ENCODE measurements around the gene DBP. TPM values are rescaled to one million over a fixed set of nuclear protein-coding genes. Genes with fewer than 3 reads are reported as not detected.

Gene DBP
- total and polyA plus RNA-seq, 2 experiments from 2014 or later: 3.7 to 5.9 TPM

- Histone ChIP-seq H3K4me2 (ENCODE audit: unreplicated experiment) (peak overlapping the region; percentile 57), H3K9ac (peak overlapping the region; percentile 51), H3K9me3 (ENCODE audit: low read depth) (no peaks in the 10 kb centered on the region), H3K27me3 (replicated peaks; ENCODE audit: insufficient read depth) (no peaks in the 10 kb centered on the region), H4K20me1 (ENCODE audit: insufficient read depth) (no peaks in the 10 kb centered on the region), H2AFZ (peak overlapping the region; percentile 68), H3K79me2 (ENCODE audit: insufficient read depth) (no peaks in the 10 kb centered on the region), H3K4me3 (peak overlapping the region; percentile 60), H3K4me1 (ENCODE audit: insufficient read depth) (peaks cover 11% of the 10 kb centered on the region), H3F3A (ENCODE audit: insufficient read depth) (peaks cover 9% of the 10 kb centered on the region), H3K9me2 (ENCODE audit: insufficient read depth) (no peaks in the 10 kb centered on the region), H3K27ac (peak overlapping the region; percentile 46), H3K36me3 (ENCODE audit: low read depth) (no peaks in the 10 kb centered on the region)
- DNase-seq: peak; percentile 94
- in situ Hi-C loops (cut with MboI): no loop called here
- 5 to 7% methylated on average over 28 to 36 of the region's 36 CpGs for WGBS, 2 experiments (ENCODE audit: low coverage in 1 of 2, low lambda C conversion rate in 2 of 2, missing lambda C conversion rate in 2 of 2)
- TF ChIP-seq EZH2phosphoT487 (IDR thresholded peaks at IDR 0.05; ENCODE audit: insufficient read depth, low read depth) (no peak), EZH2 (IDR thresholded peaks at IDR 0.05; ENCODE audit: insufficient read depth, poor library complexity, severe bottlenecking) (no peak)
Observed at GRCh38 chr19:48588670-48589401, 48.3 kb downstream of the DBP start.

- H3F3A ChIP-seq (ENCODE audit: insufficient read depth): peaks cover 9% of the 10 kb centered on the region
- 75% methylated on average over 3 of the region's 3 CpGs for WGBS, 2 experiments (ENCODE audit: low coverage in 1 of 2, low lambda C conversion rate in 2 of 2, missing lambda C conversion rate in 2 of 2)
- no peak overlapping the region for H3K9ac ChIP-seq
- H4K20me1 ChIP-seq (ENCODE audit: insufficient read depth): no peaks in the 10 kb centered on the region
- DNase-seq: no peak
- TF ChIP-seq EZH2 (IDR thresholded peaks at IDR 0.05; ENCODE audit: insufficient read depth, poor library complexity, severe bottlenecking) (no peak), EZH2phosphoT487 (IDR thresholded peaks at IDR 0.05; ENCODE audit: insufficient read depth, low read depth) (no peak)
- H3K4me1 ChIP-seq (ENCODE audit: insufficient read depth): peaks cover 11% of the 10 kb centered on the region
- no peaks in the 10 kb centered on the region for H3K9me3 ChIP-seq (ENCODE audit: low read depth)
- in situ Hi-C loops (cut with MboI): no loop called here
- H3K27ac ChIP-seq: no peak overlapping the region
- H3K9me2 ChIP-seq (ENCODE audit: insufficient read depth): no peaks in the 10 kb centered on the region
- no peaks in the 10 kb centered on the region for H3K36me3 ChIP-seq (ENCODE audit: low read depth)
- H3K79me2 ChIP-seq (ENCODE audit: insufficient read depth): no peaks in the 10 kb centered on the region
- H3K4me2 ChIP-seq (ENCODE audit: unreplicated experiment): no peak overlapping the region
- H2AFZ ChIP-seq: no peak overlapping the region
- no peaks in the 10 kb centered on the region for H3K27me3 ChIP-seq (replicated peaks; ENCODE audit: insufficient read depth)
- H3K4me3 ChIP-seq: no peak overlapping the region
Observed at GRCh38 chr19:48587387-48587786, 49.8 kb downstream of the DBP start.

GRCh38 chr19:48582168-48582567, 55.0 kb downstream of the DBP start:
- Histone ChIP-seq H3K27me3 (replicated peaks; ENCODE audit: insufficient read depth) (no peaks in the 10 kb centered on the region), H3F3A (ENCODE audit: insufficient read depth) (no peaks in the 10 kb centered on the region), H3K9me3 (ENCODE audit: low read depth) (no peaks in the 10 kb centered on the region), H3K36me3 (ENCODE audit: low read depth) (no peaks in the 10 kb centered on the region), H3K79me2 (ENCODE audit: insufficient read depth) (no peaks in the 10 kb centered on the region), H3K27ac (no peak overlapping the region), H4K20me1 (ENCODE audit: insufficient read depth) (no peaks in the 10 kb centered on the region), H3K4me1 (ENCODE audit: insufficient read depth) (peaks cover 8% of the 10 kb centered on the region), H3K9ac (no peak overlapping the region), H3K4me3 (no peak overlapping the region), H3K9me2 (ENCODE audit: insufficient read depth) (no peaks in the 10 kb centered on the region), H2AFZ (no peak overlapping the region), H3K4me2 (ENCODE audit: unreplicated experiment) (no peak overlapping the region)
- 49 to 52% methylated on average over 2 of the region's 2 CpGs for WGBS, 2 experiments (ENCODE audit: low coverage in 1 of 2, low lambda C conversion rate in 2 of 2, missing lambda C conversion rate in 2 of 2)
- no peak for TF ChIP-seq EZH2 (IDR thresholded peaks at IDR 0.05; ENCODE audit: insufficient read depth, poor library complexity, severe bottlenecking)
- TF ChIP-seq EZH2phosphoT487 (IDR thresholded peaks at IDR 0.05; ENCODE audit: insufficient read depth, low read depth): no peak
- in situ Hi-C loops (cut with MboI): loop anchor here (5.0 kb wide), 1 partner anchor 75 kb away; no protein-coding TSS in a partner anchor
- DNase-seq: no peak

Other genes with a start within 250 kb of the DBP start
- 126 and 170 TPM in 2 replicates for gene KDELR1, start 245.8 kb downstream of the DBP start, total RNA-seq (2014; rRNA removed; shearing (Covaris generic))
- 231 and 242 TPM in 2 replicates for gene KDELR1, start 245.8 kb downstream of the DBP start, polyA plus RNA-seq (2016; fragmentation: Nextera tagmentation; extraction: Ambion mirVana)
- 0.54 and 0.76 TPM in 2 replicates for gene GRIN2D, start 243.7 kb downstream of the DBP start, total RNA-seq (2014; rRNA removed; shearing (Covaris generic))
- 0.10 and 0.22 TPM in 2 replicates for gene GRIN2D, start 243.7 kb downstream of the DBP start, polyA plus RNA-seq (2016; fragmentation: Nextera tagmentation; extraction: Ambion mirVana)
- gene GRWD1, start 191.4 kb downstream of the DBP start, total RNA-seq (2014; rRNA removed; shearing (Covaris generic)): 36.6 and 38.7 TPM in 2 replicates
- gene GRWD1, start 191.4 kb downstream of the DBP start, polyA plus RNA-seq (2016; fragmentation: Nextera tagmentation; extraction: Ambion mirVana): 34.1 and 41.5 TPM in 2 replicates
- 0.97 and 1.1 TPM in 2 replicates for gene KCNJ14, start 181.8 kb downstream of the DBP start, total RNA-seq (2014; rRNA removed; shearing (Covaris generic))
- 0.47 and 0.48 TPM in 2 replicates for gene KCNJ14, start 181.8 kb downstream of the DBP start, polyA plus RNA-seq (2016; fragmentation: Nextera tagmentation; extraction: Ambion mirVana)
- 80.7 and 86.0 TPM in 2 replicates for gene CYTH2, start 168.0 kb downstream of the DBP start, total RNA-seq (2014; rRNA removed; shearing (Covaris generic))
- 40.9 and 41.6 TPM in 2 replicates for gene CYTH2, start 168.0 kb downstream of the DBP start, polyA plus RNA-seq (2016; fragmentation: Nextera tagmentation; extraction: Ambion mirVana)
- 0.22 TPM in 1 of 2 replicates, not detected in the other for gene LMTK3, start 125.5 kb downstream of the DBP start, total RNA-seq (2014; rRNA removed; shearing (Covaris generic))
- not detected in 2 replicates for gene LMTK3, start 125.5 kb downstream of the DBP start, polyA plus RNA-seq (2016; fragmentation: Nextera tagmentation; extraction: Ambion mirVana)
- not detected in 2 replicates for gene SULT2B1, start 85.2 kb downstream of the DBP start, total RNA-seq (2014; rRNA removed; shearing (Covaris generic))
- gene SULT2B1, start 85.2 kb downstream of the DBP start, polyA plus RNA-seq (2016; fragmentation: Nextera tagmentation; extraction: Ambion mirVana): not detected in 2 replicates
- not detected in 2 replicates for gene SPACA4, start 30.6 kb downstream of the DBP start, total RNA-seq (2014; rRNA removed; shearing (Covaris generic))
- gene SPACA4, start 30.6 kb downstream of the DBP start, polyA plus RNA-seq (2016; fragmentation: Nextera tagmentation; extraction: Ambion mirVana): not detected in 2 replicates
- gene FAM83E, start 22.3 kb downstream of the DBP start, total RNA-seq (2014; rRNA removed; shearing (Covaris generic)): not detected in 2 replicates
- gene FAM83E, start 22.3 kb downstream of the DBP start, polyA plus RNA-seq (2016; fragmentation: Nextera tagmentation; extraction: Ambion mirVana): not detected in 2 replicates
- 1,266 and 1,345 TPM in 2 replicates for gene RPL18, start 18.2 kb downstream of the DBP start, total RNA-seq (2014; rRNA removed; shearing (Covaris generic))
- 659 and 663 TPM in 2 replicates for gene RPL18, start 18.2 kb downstream of the DBP start, polyA plus RNA-seq (2016; fragmentation: Nextera tagmentation; extraction: Ambion mirVana)
- 5.2 and 7.2 TPM in 2 replicates for gene SPHK2, start 17.9 kb downstream of the DBP start, total RNA-seq (2014; rRNA removed; shearing (Covaris generic))
- gene SPHK2, start 17.9 kb downstream of the DBP start, polyA plus RNA-seq (2016; fragmentation: Nextera tagmentation; extraction: Ambion mirVana): 9.9 and 11.4 TPM in 2 replicates
- gene CA11, start 8.8 kb upstream of the DBP start, total RNA-seq (2014; rRNA removed; shearing (Covaris generic)): 1.1 and 1.6 TPM in 2 replicates
- 2.7 and 3.5 TPM in 2 replicates for gene CA11, start 8.8 kb upstream of the DBP start, polyA plus RNA-seq (2016; fragmentation: Nextera tagmentation; extraction: Ambion mirVana)
- gene NTN5, start 35.6 kb upstream of the DBP start, total RNA-seq (2014; rRNA removed; shearing (Covaris generic)): 0.32 TPM in 1 of 2 replicates, not detected in the other
- gene NTN5, start 35.6 kb upstream of the DBP start, polyA plus RNA-seq (2016; fragmentation: Nextera tagmentation; extraction: Ambion mirVana): not detected in 2 replicates
- gene FUT2, start 58.6 kb upstream of the DBP start, total RNA-seq (2014; rRNA removed; shearing (Covaris generic)): not detected in 2 replicates
- gene FUT2, start 58.6 kb upstream of the DBP start, polyA plus RNA-seq (2016; fragmentation: Nextera tagmentation; extraction: Ambion mirVana): 0.24 and 0.25 TPM in 2 replicates
- 0.22 TPM in 1 of 2 replicates, not detected in the other for gene MAMSTR, start 82.3 kb upstream of the DBP start, total RNA-seq (2014; rRNA removed; shearing (Covaris generic))
- gene MAMSTR, start 82.3 kb upstream of the DBP start, polyA plus RNA-seq (2016; fragmentation: Nextera tagmentation; extraction: Ambion mirVana): 2.7 and 3.1 TPM in 2 replicates
- not detected in 2 replicates for gene RASIP1, start 103.2 kb upstream of the DBP start, total RNA-seq (2014; rRNA removed; shearing (Covaris generic))
- gene RASIP1, start 103.2 kb upstream of the DBP start, polyA plus RNA-seq (2016; fragmentation: Nextera tagmentation; extraction: Ambion mirVana): 0.09 and 0.44 TPM in 2 replicates
- not detected in 2 replicates for gene IZUMO1, start 109.5 kb upstream of the DBP start, total RNA-seq (2014; rRNA removed; shearing (Covaris generic))
- not detected in 2 replicates for gene IZUMO1, start 109.5 kb upstream of the DBP start, polyA plus RNA-seq (2016; fragmentation: Nextera tagmentation; extraction: Ambion mirVana)
- gene FUT1, start 115.3 kb upstream of the DBP start, total RNA-seq (2014; rRNA removed; shearing (Covaris generic)): not detected in 2 replicates
- not detected in 2 replicates for gene FUT1, start 115.3 kb upstream of the DBP start, polyA plus RNA-seq (2016; fragmentation: Nextera tagmentation; extraction: Ambion mirVana)
- not detected in 2 replicates for gene FGF21, start 118.1 kb upstream of the DBP start, total RNA-seq (2014; rRNA removed; shearing (Covaris generic))
- gene FGF21, start 118.1 kb upstream of the DBP start, polyA plus RNA-seq (2016; fragmentation: Nextera tagmentation; extraction: Ambion mirVana): not detected in 2 replicates
- 29.7 and 34.7 TPM in 2 replicates for gene BCAT2, start 173.7 kb upstream of the DBP start, total RNA-seq (2014; rRNA removed; shearing (Covaris generic))
- gene BCAT2, start 173.7 kb upstream of the DBP start, polyA plus RNA-seq (2016; fragmentation: Nextera tagmentation; extraction: Ambion mirVana): 48.5 and 51.2 TPM in 2 replicates
- 2.6 and 3.9 TPM in 2 replicates for gene HSD17B14, start 199.1 kb upstream of the DBP start, total RNA-seq (2014; rRNA removed; shearing (Covaris generic))
- 3.7 and 4.4 TPM in 2 replicates for gene HSD17B14, start 199.1 kb upstream of the DBP start, polyA plus RNA-seq (2016; fragmentation: Nextera tagmentation; extraction: Ambion mirVana)
- 12.3 and 14.2 TPM in 2 replicates for gene PLEKHA4, start 231.2 kb upstream of the DBP start, total RNA-seq (2014; rRNA removed; shearing (Covaris generic))
- gene PLEKHA4, start 231.2 kb upstream of the DBP start, polyA plus RNA-seq (2016; fragmentation: Nextera tagmentation; extraction: Ambion mirVana): 16.6 and 19.4 TPM in 2 replicates
- gene PPP1R15A, start 235.0 kb upstream of the DBP start, total RNA-seq (2014; rRNA removed; shearing (Covaris generic)): 63.8 and 71.3 TPM in 2 replicates
- gene PPP1R15A, start 235.0 kb upstream of the DBP start, polyA plus RNA-seq (2016; fragmentation: Nextera tagmentation; extraction: Ambion mirVana): 78.9 and 83.0 TPM in 2 replicates

All from GM23248 (cell line).